ENCODE measurements around the gene ZNF718. TPM values are rescaled to one million over a fixed set of nuclear protein-coding genes. Genes with fewer than 3 reads are reported as not detected.

Gene ZNF718
- total and polyA plus RNA-seq, 2 of the 8 experiments (the other 6 are each of a cell fraction or from before 2014, with no cell fraction given) = 3.3 to 19.5 TPM

DNA sequence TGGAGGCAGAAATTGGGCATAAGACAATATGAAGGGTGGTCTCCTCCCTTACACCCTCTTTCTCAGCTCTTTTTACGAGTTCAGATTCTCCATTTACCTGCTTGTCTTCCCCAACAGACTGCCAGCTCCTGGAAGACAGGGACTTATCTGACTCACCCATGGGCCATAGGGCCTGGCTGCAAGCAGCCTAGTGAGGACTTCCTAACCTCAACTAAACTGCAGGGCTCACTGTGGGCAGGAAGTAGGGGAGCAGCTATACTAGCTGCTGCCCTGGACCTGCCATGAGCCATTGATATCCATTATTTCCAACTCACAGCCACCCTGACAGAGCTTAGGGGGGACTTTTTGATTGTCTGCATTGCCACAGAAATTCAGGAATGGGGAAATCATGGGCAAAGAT lies 11.5 kb upstream of the ZNF718 start (continued):
- TF ChIP-seq, protein P1, sequence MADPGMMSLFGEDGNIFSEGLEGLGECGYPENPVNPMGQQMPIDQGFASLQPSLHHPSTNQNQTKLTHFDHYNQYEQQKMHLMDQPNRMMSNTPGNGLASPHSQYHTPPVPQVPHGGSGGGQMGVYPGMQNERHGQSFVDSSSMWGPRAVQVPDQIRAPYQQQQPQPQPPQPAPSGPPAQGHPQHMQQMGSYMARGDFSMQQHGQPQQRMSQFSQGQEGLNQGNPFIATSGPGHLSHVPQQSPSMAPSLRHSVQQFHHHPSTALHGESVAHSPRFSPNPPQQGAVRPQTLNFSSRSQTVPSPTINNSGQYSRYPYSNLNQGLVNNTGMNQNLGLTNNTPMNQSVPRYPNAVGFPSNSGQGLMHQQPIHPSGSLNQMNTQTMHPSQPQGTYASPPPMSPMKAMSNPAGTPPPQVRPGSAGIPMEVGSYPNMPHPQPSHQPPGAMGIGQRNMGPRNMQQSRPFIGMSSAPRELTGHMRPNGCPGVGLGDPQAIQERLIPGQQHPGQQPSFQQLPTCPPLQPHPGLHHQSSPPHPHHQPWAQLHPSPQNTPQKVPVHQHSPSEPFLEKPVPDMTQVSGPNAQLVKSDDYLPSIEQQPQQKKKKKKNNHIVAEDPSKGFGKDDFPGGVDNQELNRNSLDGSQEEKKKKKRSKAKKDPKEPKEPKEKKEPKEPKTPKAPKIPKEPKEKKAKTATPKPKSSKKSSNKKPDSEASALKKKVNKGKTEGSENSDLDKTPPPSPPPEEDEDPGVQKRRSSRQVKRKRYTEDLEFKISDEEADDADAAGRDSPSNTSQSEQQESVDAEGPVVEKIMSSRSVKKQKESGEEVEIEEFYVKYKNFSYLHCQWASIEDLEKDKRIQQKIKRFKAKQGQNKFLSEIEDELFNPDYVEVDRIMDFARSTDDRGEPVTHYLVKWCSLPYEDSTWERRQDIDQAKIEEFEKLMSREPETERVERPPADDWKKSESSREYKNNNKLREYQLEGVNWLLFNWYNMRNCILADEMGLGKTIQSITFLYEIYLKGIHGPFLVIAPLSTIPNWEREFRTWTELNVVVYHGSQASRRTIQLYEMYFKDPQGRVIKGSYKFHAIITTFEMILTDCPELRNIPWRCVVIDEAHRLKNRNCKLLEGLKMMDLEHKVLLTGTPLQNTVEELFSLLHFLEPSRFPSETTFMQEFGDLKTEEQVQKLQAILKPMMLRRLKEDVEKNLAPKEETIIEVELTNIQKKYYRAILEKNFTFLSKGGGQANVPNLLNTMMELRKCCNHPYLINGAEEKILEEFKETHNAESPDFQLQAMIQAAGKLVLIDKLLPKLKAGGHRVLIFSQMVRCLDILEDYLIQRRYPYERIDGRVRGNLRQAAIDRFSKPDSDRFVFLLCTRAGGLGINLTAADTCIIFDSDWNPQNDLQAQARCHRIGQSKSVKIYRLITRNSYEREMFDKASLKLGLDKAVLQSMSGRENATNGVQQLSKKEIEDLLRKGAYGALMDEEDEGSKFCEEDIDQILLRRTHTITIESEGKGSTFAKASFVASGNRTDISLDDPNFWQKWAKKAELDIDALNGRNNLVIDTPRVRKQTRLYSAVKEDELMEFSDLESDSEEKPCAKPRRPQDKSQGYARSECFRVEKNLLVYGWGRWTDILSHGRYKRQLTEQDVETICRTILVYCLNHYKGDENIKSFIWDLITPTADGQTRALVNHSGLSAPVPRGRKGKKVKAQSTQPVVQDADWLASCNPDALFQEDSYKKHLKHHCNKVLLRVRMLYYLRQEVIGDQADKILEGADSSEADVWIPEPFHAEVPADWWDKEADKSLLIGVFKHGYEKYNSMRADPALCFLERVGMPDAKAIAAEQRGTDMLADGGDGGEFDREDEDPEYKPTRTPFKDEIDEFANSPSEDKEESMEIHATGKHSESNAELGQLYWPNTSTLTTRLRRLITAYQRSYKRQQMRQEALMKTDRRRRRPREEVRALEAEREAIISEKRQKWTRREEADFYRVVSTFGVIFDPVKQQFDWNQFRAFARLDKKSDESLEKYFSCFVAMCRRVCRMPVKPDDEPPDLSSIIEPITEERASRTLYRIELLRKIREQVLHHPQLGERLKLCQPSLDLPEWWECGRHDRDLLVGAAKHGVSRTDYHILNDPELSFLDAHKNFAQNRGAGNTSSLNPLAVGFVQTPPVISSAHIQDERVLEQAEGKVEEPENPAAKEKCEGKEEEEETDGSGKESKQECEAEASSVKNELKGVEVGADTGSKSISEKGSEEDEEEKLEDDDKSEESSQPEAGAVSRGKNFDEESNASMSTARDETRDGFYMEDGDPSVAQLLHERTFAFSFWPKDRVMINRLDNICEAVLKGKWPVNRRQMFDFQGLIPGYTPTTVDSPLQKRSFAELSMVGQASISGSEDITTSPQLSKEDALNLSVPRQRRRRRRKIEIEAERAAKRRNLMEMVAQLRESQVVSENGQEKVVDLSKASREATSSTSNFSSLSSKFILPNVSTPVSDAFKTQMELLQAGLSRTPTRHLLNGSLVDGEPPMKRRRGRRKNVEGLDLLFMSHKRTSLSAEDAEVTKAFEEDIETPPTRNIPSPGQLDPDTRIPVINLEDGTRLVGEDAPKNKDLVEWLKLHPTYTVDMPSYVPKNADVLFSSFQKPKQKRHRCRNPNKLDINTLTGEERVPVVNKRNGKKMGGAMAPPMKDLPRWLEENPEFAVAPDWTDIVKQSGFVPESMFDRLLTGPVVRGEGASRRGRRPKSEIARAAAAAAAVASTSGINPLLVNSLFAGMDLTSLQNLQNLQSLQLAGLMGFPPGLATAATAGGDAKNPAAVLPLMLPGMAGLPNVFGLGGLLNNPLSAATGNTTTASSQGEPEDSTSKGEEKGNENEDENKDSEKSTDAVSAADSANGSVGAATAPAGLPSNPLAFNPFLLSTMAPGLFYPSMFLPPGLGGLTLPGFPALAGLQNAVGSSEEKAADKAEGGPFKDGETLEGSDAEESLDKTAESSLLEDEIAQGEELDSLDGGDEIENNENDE (IDR thresholded peaks at IDR 0.05; ENCODE audit: insufficient replicate concordance, low read length) = no peak
- no peak for TF ChIP-seq SIN3A (conservative IDR thresholded peaks at IDR 0.05 in 1 of 2, IDR thresholded peaks at IDR 0.05 in 1 of 2; ENCODE audit: low read depth in 1 of 2, low read length in 2 of 2)
